Neural cell (in vitro differentiated cells): Measurements from ENCODE around the gene BAX. TPM values are rescaled to one million over a fixed set of nuclear protein-coding genes. Genes with fewer than 3 reads are reported as not detected.

Source experiments
- H2AFZ ChIP-seq: fragments of 200-600, 300-800 bp; sonication (generic), shearing (Covaris generic); 2 replicates; pipeline ENCODE4 v1.6.0; 2014; ENCODE audit warnings: low read depth, mild to moderate bottlenecking, antibody characterized with exemption, low read length, moderate library complexity
- H3F3A ChIP-seq: fragments of 200-600 bp; shearing (Covaris generic); 2 replicates; pipeline ENCODE4 v1.6.1; 2016; ENCODE audit warnings: mild to moderate bottlenecking, moderate library complexity, mixed read lengths, antibody characterized with exemption, low read length; ENCODE audit not compliant: insufficient read depth, poor library complexity, severe bottlenecking
- H3K27ac ChIP-seq: fragments of 200-600, 300-800 bp; sonication (generic), shearing (Covaris generic); 2 replicates; pipeline ENCODE4 v1.5.1; 2014; ENCODE audit warnings: mild to moderate bottlenecking, low read length, moderate library complexity
- H3K27me3 ChIP-seq: fragments of 300-800, 200-600 bp; sonication (generic), shearing (Covaris generic); 2 replicates; pipeline ENCODE4 v1.6.0; 2014; ENCODE audit warnings: mild to moderate bottlenecking, low read depth, low read length, moderate library complexity; ENCODE audit not compliant: insufficient read depth
- H3K36me3 ChIP-seq: fragments of 300-800, 200-600 bp; sonication (generic), shearing (Covaris generic); 2 replicates; pipeline ENCODE4 v1.5.1; 2014; ENCODE audit warnings: mild to moderate bottlenecking, antibody characterized with exemption, low read length, moderate library complexity; ENCODE audit not compliant: insufficient read depth
- H3K4me2 ChIP-seq: fragments of 300-800, 200-600 bp; sonication (generic), shearing (Covaris generic); 2 replicates; pipeline ENCODE4 v1.6.0; 2014; ENCODE audit warnings: mild to moderate bottlenecking, low read length
- H3K4me3 ChIP-seq: fragments of 300-800, 200-600 bp; sonication (generic), shearing (Covaris generic); 2 replicates; pipeline ENCODE4 v1.5.1; 2014; ENCODE audit warnings: mild to moderate bottlenecking, low read length, moderate library complexity
- H3K79me2 ChIP-seq: fragments of 200-600 bp; shearing (Covaris generic); replicated peaks from 2 replicates; pipeline ENCODE4 v1.6.0; 2014; ENCODE audit warnings: mild to moderate bottlenecking, low read length, moderate library complexity; ENCODE audit not compliant: insufficient read depth
- H3K9ac ChIP-seq: fragments of 300-800, 200-600 bp; sonication (generic), shearing (Covaris generic); 2 replicates; pipeline ENCODE4 v1.6.1; 2016; ENCODE audit warnings: mild to moderate bottlenecking, low read length, mixed read lengths
- H3K9me2 ChIP-seq: fragments of 200-600 bp; shearing (Covaris generic); 2 replicates; pipeline ENCODE4 v1.6.1; 2016; ENCODE audit warnings: mild to moderate bottlenecking, low read length, mixed read lengths; ENCODE audit not compliant: insufficient read depth
- H3K9me3 ChIP-seq: fragments of 200-600, 300-800 bp; sonication (generic), shearing (Covaris generic); 2 replicates; pipeline ENCODE4 v1.6.1; 2016; ENCODE audit warnings: mild to moderate bottlenecking, mixed run types, low read length, moderate library complexity, mixed read lengths
- H4K20me1 ChIP-seq: fragments of 200-600 bp; shearing (Covaris generic); 2 replicates; pipeline ENCODE4 v1.6.1; 2016; ENCODE audit warnings: mild to moderate bottlenecking, mixed run types; ENCODE audit not compliant: insufficient read depth
- CTCF ChIP-seq: fragments of 450-650 bp; IDR thresholded peaks from 2 replicates; pipeline ENCODE4 v1.5.1; 2014; ENCODE audit warnings: antibody characterized with exemption, mild to moderate bottlenecking, moderate library complexity; ENCODE audit not compliant: poor library complexity, severe bottlenecking
- EP300 ChIP-seq: fragments of 450-650 bp; conservative IDR thresholded peaks from 2 replicates; pipeline ENCODE4 v1.6.1; 2014; ENCODE audit warnings: antibody characterized with exemption, mild to moderate bottlenecking, moderate library complexity; ENCODE audit not compliant: poor library complexity, severe bottlenecking
- EZH2 ChIP-seq: fragments of 200-600, 300-800 bp; shearing (Covaris generic), sonication (generic); IDR thresholded peaks from 2 replicates; pipeline ENCODE4 v1.6.1; 2014; ENCODE audit warnings: antibody characterized with exemption, low read length, borderline replicate concordance, mild to moderate bottlenecking; ENCODE audit not compliant: insufficient read depth, poor library complexity, severe bottlenecking
- MXI1 ChIP-seq: fragments of 450-650 bp; conservative IDR thresholded peaks from 2 replicates; pipeline ENCODE4 v1.6.1; 2014; ENCODE audit warnings: antibody characterized with exemption, mild to moderate bottlenecking; ENCODE audit not compliant: poor library complexity, severe bottlenecking
- POLR2AphosphoS5 ChIP-seq: IDR thresholded peaks from 2 replicates; pipeline ENCODE4 v1.6.1; 2012
- RAD21 ChIP-seq: fragments of 450-650 bp; conservative IDR thresholded peaks from 2 replicates; pipeline ENCODE4 v1.6.1; 2014; ENCODE audit warnings: antibody characterized with exemption, mild to moderate bottlenecking, moderate library complexity
- REST ChIP-seq: IDR thresholded peaks from 2 replicates; pipeline ENCODE4 v1.6.1; 2012; ENCODE audit warnings: borderline replicate concordance
- SMC3 ChIP-seq: fragments of 450-650 bp; conservative IDR thresholded peaks from 2 replicates; pipeline ENCODE4 v1.6.1; 2014; ENCODE audit warnings: antibody characterized with exemption, mild to moderate bottlenecking, moderate library complexity; ENCODE audit not compliant: poor library complexity
- TAF1 ChIP-seq: IDR thresholded peaks from 2 replicates; pipeline ENCODE4 v1.6.1; 2012; ENCODE audit warnings: low read depth
- polyA plus RNA-seq: library from polyadenylated mRNA; depleted of rRNA; stranded (reverse); fragments of >200 nt; gene quantifications from 2 replicates; pipeline ENCODE4 v1.2.3, GENCODE V29; 2014

Gene BAX
- polyA plus RNA-seq, 1 donor from 2014 or later = 71.9 TPM

- peaks cover 21% of the 10 kb centered on the region for H3K79me2 ChIP-seq
- peak; percentile 100 for TF ChIP-seq CTCF
- TF ChIP-seq POLR2AphosphoS5 = peak; percentile 92
- TF ChIP-seq SMC3 = peak; percentile 64
- no peak for TF ChIP-seq EP300
- TF ChIP-seq TAF1 = no peak
- peak; percentile 65 for TF ChIP-seq REST
- peak; percentile 49 for TF ChIP-seq RAD21
- peak; percentile 94 for TF ChIP-seq MXI1
- TF ChIP-seq EZH2 = no peak
- H3K36me3 ChIP-seq = no peaks in the 10 kb centered on the region
- H3K27ac ChIP-seq = peak within 1 kb of the TSS; percentile 80
- H3K27me3 ChIP-seq = no peaks in the 10 kb centered on the region
- H3K9ac ChIP-seq = peak within 1 kb of the TSS; percentile 87
- H3K9me2 ChIP-seq = no peaks in the 10 kb centered on the region
- H2AFZ ChIP-seq = peak within 1 kb of the TSS; percentile 46
- H3K4me3 ChIP-seq = peak within 1 kb of the TSS; percentile 78
- no peaks in the 10 kb centered on the region for H4K20me1 ChIP-seq
- H3K9me3 ChIP-seq = no peaks in the 10 kb centered on the region
- H3F3A ChIP-seq = peaks cover 4% of the 10 kb centered on the region
- peak within 1 kb of the TSS; percentile 95 for H3K4me2 ChIP-seq
Measured at GRCh38 chr19:48993175-48994034, 38.7 kb downstream of the BAX start, which contains the start of the genes GYS1 and RUVBL2. TSS of gene GYS1 (minus strand) at chr19:48993309. CDS start at chr19:48993112, 197 bp downstream. TSS of gene RUVBL2 (plus strand) at chr19:48993887. CDS start at chr19:48993912, 25 bp downstream.

DNA sequence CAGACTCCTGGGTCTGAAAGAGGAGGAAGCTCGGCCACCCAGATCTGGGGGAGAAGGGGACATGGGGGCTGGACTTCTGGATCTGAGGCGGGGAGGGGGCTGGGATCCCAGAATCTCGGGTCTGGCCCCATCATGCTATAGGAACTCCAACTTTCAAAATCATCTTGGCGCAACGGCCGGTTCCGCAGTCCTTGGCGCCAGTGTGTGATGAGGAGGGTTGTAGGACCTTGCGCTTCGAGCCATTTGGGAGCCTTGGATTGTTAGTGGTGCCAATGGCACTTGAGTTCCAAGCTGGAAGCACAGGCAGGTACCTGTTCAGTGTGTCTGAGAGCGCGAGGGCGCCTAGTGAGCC lies 39.3 kb downstream of the BAX start:
- H3K27ac ChIP-seq = peak overlapping the region; percentile 80
- no peaks in the 10 kb centered on the region for H4K20me1 ChIP-seq
- H3K9me2 ChIP-seq = no peaks in the 10 kb centered on the region
- H3K4me3 ChIP-seq = peak overlapping the region; percentile 78
- H3K4me2 ChIP-seq = peak overlapping the region; percentile 95
- H3K36me3 ChIP-seq = no peaks in the 10 kb centered on the region
- peaks cover 4% of the 10 kb centered on the region for H3F3A ChIP-seq
- peak overlapping the region; percentile 71 for H3K9ac ChIP-seq
- H3K9me3 ChIP-seq = no peaks in the 10 kb centered on the region
- TF ChIP-seq SMC3 (no peak), CTCF (no peak), TAF1 (no peak), POLR2AphosphoS5 (no peak), REST (no peak), MXI1 (no peak)
- H3K27me3 ChIP-seq = no peaks in the 10 kb centered on the region
- peaks cover 21% of the 10 kb centered on the region for H3K79me2 ChIP-seq
- H2AFZ ChIP-seq = peak overlapping the region; percentile 11
